ENCODE measurements around the gene ACOT9.

Gene ACOT9, protein sequence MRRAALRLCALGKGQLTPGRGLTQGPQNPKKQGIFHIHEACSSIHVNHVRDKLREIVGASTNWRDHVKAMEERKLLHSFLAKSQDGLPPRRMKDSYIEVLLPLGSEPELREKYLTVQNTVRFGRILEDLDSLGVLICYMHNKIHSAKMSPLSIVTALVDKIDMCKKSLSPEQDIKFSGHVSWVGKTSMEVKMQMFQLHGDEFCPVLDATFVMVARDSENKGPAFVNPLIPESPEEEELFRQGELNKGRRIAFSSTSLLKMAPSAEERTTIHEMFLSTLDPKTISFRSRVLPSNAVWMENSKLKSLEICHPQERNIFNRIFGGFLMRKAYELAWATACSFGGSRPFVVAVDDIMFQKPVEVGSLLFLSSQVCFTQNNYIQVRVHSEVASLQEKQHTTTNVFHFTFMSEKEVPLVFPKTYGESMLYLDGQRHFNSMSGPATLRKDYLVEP

DNA sequence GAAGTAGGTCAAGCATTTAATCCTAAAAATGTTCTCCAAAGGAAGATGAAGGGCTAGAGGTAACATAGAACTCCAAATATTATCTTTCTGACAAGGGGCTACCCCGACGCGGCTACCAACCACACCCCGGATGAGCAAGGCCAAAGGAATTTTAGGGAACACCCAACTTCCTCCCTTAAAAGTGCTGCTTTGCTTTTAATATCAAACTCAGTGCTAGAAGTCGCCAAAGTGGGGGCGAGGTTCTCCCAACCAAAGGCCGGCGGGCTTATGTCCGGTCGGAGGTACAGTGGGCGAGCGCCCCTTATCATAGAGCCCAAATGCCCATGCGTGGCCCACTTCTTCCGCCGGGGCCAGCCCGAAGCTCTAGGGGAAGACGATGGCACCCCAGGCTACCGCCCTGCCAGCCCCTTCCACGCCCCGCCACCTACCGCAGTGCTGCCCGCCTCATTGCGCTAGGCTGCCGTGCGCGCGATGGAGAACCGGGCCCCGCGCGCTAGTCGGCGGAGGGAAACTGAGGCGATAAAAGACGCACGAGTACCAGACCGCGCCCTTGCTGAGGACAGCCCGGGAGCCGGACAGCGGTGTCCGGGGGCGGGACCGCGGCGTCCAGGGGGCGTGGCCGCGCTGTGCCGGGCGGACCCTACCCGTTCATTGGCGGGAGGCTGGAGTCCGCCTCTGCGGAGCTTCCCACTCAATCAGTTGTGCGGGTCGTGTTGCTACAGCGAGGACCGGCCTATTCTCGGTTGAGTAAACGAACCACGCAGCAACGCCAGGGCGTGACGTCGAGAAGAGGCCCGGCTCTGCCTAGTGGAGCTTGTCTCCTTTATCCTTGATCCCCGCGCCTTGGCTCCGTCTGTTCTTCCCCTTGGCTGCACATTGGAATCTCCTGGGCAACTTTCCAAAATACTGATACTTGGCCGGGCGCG lies at the start of gene ACOT9:
Gene ACOT9, minus strand, starts transcription at position 580 of the 926 bp plus-strand sequence. Its CDS starts 132 bp downstream, at position 448.
- DNase-seq (ENCODE audit: insufficient read length, low spot score) (peak; percentile 62), FAIRE-seq (no peak)
- TF ChIP-seq CTCF (IDR thresholded peaks at IDR 0.05; ENCODE audit: insufficient read depth, missing control alignments): no peak

DNA sequence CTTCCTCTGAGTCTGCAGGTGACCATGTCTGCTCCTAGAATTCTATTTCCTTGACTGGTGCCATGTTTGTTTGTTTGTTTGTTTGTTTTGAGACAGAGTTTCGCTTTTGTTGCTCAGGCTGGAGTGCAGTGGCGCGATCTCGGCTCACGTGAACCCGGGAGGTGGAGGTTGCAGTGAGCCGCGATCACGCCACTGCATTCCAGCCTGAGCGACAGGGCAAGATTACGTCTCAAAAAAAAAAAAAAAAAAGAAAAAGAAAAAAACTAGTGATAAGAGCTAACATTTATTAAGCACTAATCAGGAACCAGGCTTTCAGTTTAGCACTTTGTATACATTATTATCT lies 47.0 kb upstream of the ACOT9 start:
- DNase-seq (ENCODE audit: insufficient read length, low spot score) (no peak), FAIRE-seq (no peak)
- TF ChIP-seq CTCF (IDR thresholded peaks at IDR 0.05; ENCODE audit: insufficient read depth, missing control alignments): no peak

DNA sequence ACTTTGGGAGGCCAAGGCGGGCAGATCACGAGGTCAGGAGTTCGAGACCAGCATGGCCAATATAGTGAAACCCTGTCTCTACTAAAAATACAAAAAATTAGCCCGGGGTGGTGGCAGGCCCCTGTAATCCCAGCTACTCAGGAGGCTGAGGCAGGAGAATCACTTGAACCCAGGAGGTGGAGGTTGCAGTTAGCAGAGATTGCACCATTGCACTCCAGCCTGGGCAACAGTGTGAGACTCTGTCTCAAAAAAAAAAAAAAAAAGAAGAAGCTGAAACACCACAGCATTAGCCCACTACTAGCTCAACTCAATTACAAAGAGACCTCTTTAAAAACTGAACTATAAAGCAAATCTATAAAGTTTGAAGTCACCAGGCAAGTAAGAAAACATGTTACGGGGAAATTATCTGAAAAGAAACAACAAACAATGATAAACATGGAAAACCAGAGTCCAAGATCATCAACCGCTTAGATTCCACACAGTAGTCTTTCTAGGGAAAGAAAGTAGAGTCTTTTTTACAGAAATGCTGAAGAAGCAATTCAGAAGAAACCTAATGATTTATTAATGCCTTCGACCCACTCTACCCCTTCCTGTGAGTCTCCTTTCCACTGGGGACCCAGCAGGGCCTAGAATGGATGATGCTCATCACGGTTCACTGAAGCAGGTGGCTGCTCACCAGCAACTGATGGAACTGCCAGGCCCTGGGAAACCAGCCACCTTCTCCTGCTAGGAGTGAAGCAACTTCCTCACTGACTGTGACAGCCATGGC lies 46.5 kb upstream of the ACOT9 start:
- FAIRE-seq (no peak), DNase-seq (ENCODE audit: insufficient read length, low spot score) (no peak)
- TF ChIP-seq CTCF (IDR thresholded peaks at IDR 0.05; ENCODE audit: insufficient read depth, missing control alignments): no peak

- TF ChIP-seq CTCF (IDR thresholded peaks at IDR 0.05; ENCODE audit: insufficient read depth, missing control alignments): no peak
- FAIRE-seq: no peak
These were observed 45.9 kb upstream of the ACOT9 start for GRCh38 chrX:23788946-23789345.

GRCh38 chrX:23788521-23788920 lies 45.4 kb upstream of the ACOT9 start:
- DNase-seq (ENCODE audit: insufficient read length, low spot score): no peak

More at GRCh38 chrX:23788946-23789345, 45.9 kb upstream of the ACOT9 start:
- no peak for DNase-seq (ENCODE audit: insufficient read length, low spot score)

DNA sequence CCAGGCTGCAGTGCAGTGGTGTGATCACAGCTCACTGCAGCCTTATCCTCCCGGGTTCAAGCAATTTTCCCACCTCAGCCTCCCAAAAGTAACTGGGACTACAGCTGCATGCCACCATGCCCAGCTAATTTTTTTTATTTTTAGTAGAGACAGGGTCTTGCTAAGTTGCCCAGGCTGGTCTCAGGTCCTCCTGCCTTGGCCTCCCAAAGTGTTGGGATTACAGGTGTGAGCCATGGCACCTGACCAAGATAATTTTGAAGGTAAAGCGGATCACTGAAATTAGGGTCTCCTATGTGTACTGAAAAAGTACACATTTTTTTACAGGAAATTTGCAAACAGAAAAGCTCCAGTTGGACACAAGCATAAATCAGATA lies 44.7 kb upstream of the ACOT9 start:
- DNase-seq (ENCODE audit: insufficient read length, low spot score): no peak
- no peak for FAIRE-seq
- TF ChIP-seq CTCF (IDR thresholded peaks at IDR 0.05; ENCODE audit: insufficient read depth, missing control alignments): no peak

More at GRCh38 chrX:23788521-23788920, 45.4 kb upstream of the ACOT9 start:
- no peak for TF ChIP-seq CTCF (IDR thresholded peaks at IDR 0.05; ENCODE audit: insufficient read depth, missing control alignments)
- FAIRE-seq: no peak
